MV-4-11 (cell line): Measurements from ENCODE around the gene PDYN.

Source experiments
- DNase-seq: peaks from one replicate; lab custom pipeline; 2025; lab: John Stamatoyannopoulos, UW

Gene PDYN

GRCh38 chr20:1951436-1952115 is 42.3 kb downstream of the PDYN start:
- DNase-seq: peak; percentile 36

GRCh38 chr20:1950836-1951235 is 43.0 kb downstream of the PDYN start:
- no peak for DNase-seq

- no peak for DNase-seq
Measured at GRCh38 chr20:1949347-1950100, 44.3 kb downstream of the PDYN start.

- no peak for DNase-seq
Measured at GRCh38 chr20:1947535-1947846, 46.4 kb downstream of the PDYN start.

GRCh38 chr20:1946762-1947534 is 46.9 kb downstream of the PDYN start:
- DNase-seq: peak; percentile 97

- no peak for DNase-seq
Measured at GRCh38 chr20:1946442-1946761, 47.5 kb downstream of the PDYN start.

GRCh38 chr20:1945660-1946059 is 48.2 kb downstream of the PDYN start:
- peak; percentile 68 for DNase-seq

GRCh38 chr20:1945134-1945618 is 48.7 kb downstream of the PDYN start:
- peak; percentile 99 for DNase-seq

GRCh38 chr20:1944345-1945091 is 49.3 kb downstream of the PDYN start:
- DNase-seq: no peak

GRCh38 chr20:1943275-1944002 is 50.4 kb downstream of the PDYN start:
- peak; percentile 15 for DNase-seq

GRCh38 chr20:1942486-1943274 is 51.2 kb downstream of the PDYN start:
- DNase-seq: no peak

- no peak for DNase-seq
Measured at GRCh38 chr20:1942061-1942460, 51.8 kb downstream of the PDYN start.

- no peak for DNase-seq
Measured at GRCh38 chr20:1941226-1941625, 52.6 kb downstream of the PDYN start.

GRCh38 chr20:1940581-1940980 is 53.3 kb downstream of the PDYN start:
- no peak for DNase-seq

- DNase-seq: no peak
Measured at GRCh38 chr20:1939270-1939595, 54.6 kb downstream of the PDYN start.

GRCh38 chr20:1938464-1939269 is 55.2 kb downstream of the PDYN start:
- no peak for DNase-seq

GRCh38 chr20:1937316-1937976 is 56.4 kb downstream of the PDYN start:
- DNase-seq: no peak

- no peak for DNase-seq
Measured at GRCh38 chr20:1935696-1936366, 58.0 kb downstream of the PDYN start.
